HG03196 (cell line): ENCODE data around the gene CCDC92.
A peak's percentile ranks its signal among the peaks of the same experiment; 100 is the strongest.

Experiments used
- ATAC-seq: cut with Tn5 transposase; IDR thresholded peaks from one replicate; pipeline ENCODE4 v1.9.1; 2021; ENCODE audit not compliant: unreplicated experiment

Gene CCDC92

DNA sequence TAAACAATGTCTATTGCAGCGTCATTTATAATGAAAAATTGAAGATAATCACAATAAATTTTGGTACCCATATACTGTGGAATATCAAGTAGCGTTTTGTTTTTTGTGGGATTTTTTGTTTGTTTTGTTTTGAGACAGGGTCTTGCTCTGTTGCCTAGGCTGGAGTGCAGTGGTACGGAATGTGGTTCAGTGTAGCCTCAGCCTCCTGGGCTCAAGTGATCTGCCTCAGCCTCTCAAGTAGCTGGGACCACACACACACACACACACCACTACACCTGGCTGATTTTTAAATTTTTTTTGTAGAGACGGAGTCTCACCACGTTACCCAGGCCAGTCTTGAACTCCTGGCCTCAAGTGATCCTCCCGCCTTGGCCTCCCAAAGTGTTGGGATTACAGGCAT lies 6.9 kb upstream of the CCDC92 start:
- ATAC-seq: no peak

DNA sequence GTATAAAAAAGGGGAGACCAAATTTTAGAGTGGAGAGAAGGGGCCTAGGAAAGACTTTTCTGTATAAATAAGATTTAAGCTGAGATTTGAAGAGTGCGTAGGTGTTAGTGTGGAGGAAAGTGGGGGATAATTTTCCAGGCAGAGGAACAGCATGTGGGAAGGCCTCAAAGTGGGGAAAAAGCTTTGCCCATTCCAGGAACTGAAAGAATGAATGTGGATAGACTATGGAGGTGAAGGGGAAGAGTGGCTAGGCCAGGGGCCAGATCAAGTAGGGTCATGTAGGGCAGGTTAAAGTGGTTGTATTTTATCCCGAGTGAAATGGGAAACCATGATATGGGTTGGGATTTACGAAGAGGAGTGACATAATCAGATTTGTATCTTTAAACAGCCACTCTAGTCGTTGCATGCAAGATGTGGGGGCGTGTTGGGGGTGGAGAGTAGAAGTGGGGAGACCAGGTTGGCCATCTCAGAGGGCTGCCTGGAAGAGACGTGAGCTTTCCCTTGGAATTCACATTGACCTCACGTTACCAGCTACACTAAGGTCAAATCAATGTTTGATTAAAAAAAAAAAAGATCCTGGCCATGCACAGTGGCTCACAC lies 3.7 kb upstream of the CCDC92 start:
- ATAC-seq: no peak

DNA sequence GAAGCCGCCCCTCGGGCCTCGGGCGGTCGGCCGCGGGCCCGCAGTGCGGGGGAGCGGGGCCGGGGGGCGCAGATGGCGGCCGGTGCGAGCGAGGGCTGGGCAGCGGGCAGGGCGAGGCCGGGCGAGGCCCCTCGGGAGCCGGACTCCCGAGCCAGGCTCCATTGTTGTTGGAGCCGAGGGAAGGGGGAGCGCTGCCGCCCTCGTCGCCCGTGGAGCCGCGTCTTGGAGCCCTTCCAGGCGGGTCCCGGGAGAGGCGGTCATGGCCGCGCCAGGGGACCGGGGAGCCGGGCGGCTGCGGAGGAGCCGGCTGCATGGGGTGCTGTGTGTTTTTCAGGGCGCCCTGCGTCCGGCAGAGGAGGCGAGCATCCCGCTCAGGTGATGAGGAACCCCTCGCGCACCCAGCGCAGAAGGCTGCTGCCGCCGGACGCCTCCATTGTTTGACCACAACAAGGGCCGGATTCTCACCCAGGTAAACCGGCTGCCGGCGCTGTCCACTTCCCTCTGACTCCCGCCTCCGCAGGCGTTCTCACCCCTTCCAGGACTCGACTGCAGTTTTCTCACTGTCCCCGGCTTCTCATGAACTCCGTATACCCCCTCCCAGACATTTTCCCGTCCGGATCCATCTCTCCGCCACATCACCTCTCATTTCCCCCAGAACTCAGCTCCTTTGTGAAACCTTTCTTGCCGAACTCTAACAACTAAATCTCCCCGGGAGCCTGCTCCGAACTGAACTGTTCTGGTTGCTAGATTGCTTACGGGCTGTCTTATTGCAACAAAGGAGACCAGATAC lies 1.1 kb upstream of the CCDC92 start:
- ATAC-seq: peak; percentile 12

DNA sequence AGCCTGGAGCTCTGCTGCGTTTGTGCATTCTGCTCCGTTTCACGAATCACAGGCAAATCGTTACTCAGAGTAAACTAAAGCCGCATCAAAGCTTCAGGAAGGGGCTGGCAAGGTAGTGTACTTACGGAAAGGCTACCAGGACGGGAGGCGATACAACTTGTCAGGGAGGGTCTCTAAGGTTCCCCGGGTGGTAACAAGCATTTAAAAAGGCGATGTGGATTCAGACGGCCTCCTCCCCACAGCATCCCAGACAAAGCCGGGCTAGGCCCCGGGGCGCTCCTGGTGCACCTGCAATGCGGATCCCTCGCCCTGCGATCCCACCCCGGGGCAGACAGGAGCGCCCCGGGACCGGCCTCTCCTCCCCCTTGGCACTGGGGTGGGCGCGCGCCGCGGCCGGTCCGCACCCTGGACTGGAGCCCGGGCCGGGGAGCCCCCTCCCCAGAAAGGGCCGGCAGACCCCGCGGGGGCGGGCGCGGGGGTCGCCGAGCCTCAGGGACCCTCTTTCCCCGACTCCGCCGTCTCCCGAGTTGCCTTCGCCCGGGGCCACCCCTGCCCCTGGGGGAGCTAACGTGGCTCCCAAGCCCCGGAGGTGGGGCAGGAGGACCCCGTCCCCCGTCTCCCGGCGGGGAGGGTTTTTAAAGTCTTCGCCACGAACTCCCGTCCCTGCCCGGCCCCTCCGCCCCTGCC lies 718 bp downstream of the CCDC92 start:
- ATAC-seq: peak; percentile 15

- ATAC-seq: no peak
These were observed 1.2 kb downstream of the CCDC92 start for GRCh38 chr12:123971449-123971769.

GRCh38 chr12:123967121-123967586 lies 5.5 kb downstream of the CCDC92 start:
- ATAC-seq: no peak

DNA sequence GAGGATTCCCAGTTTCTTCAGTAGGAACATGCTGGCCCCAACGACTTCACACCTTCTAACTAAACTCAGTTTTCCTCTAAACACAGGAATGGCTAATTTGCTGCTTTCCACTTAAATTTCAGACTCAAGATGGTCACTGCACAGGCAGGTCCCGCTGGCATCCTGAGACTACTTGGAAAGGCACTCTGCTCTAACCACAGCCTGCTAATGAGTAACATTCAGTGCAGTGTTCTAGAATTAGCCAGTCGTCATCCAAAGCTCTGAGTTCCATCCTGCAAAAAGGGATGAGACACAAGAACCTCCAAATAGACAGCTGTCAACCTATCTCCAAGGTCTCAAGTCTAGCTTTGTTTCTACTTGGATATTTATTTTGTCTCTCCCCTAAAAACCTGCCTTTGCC lies 6.0 kb downstream of the CCDC92 start:
- ATAC-seq: no peak

- ATAC-seq: no peak
These were observed 7.2 kb downstream of the CCDC92 start for GRCh38 chr12:123965382-123965781.

GRCh38 chr12:123963821-123964220 lies 8.8 kb downstream of the CCDC92 start:
- ATAC-seq: no peak

DNA sequence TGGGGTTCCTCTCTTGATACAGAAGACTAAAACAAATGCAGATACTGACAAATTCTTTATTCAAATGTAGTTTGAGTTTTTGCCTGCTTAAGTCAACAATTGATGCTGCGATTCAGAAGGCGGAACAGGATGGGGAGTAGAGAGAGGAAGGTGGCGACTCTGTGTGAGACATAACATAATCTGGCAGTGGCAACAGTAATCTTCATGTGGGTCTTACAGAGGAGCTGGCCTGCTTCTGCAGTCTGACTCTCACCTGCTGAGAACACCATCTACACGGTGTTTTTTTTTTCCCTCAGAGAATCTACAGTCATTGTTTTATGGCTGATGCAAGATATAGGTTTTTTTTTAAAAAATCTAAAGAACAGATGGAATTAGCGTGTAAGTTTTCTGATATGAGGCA lies 10.1 kb downstream of the CCDC92 start:
- ATAC-seq: no peak

DNA sequence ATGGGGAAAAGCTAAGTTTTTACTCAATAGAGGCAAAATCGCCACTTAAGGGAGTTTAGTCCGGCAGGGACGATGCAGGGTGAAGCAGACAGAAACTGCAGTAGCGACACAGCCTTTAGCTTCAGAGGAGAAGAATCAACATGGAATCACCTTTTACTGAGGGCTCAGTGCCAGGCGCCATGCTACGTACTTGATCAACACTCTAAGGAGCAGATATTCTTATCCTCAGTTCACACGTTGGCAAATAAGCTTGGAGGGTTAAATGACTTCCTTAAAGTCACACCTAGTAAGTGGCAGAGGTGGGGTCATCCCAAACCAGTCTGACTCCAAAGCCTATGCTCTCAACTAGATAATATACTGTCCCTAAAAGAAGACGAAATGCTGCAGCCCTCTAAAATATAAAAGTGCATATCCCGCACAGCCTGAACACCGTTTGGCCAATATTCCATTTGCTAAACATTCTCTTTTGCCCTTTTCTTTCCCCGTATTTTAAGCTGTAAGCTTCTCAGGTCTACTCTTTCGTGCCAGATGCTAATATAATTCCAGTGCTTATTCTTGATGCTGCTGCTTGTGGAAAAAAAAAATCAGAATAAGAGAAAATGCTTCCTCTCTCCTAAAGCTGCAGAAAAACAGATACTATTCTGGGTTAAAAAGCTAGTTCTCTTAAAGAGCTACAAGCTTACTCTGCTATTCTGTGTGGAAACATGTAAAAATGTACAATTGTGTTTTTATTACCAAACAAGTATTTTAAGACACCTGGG lies 10.9 kb downstream of the CCDC92 start:
- ATAC-seq: no peak

- ATAC-seq: no peak
These were observed 11.8 kb downstream of the CCDC92 start for GRCh38 chr12:123960856-123961255.

- no peak for ATAC-seq
These were observed 12.4 kb downstream of the CCDC92 start for GRCh38 chr12:123960029-123960735.

DNA sequence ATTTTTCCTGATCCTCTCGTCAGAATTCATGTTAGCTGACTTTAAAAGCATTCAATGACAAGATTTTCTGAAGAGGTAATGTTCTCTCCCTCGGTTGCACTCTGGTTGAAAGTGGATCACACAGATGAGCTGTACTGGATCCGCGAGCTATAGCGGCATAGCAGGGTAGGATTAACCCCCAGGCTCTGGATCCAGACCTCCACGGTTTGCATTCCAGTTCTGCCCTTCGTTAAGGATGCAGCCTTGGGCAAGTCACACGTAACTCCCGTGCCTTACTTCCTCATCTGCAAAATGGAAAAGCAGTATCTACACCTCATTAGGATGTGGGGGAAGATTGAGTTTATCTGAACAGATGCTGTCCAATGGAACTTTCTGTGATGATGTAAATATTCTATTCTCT lies 13.8 kb downstream of the CCDC92 start:
- ATAC-seq: no peak

- ATAC-seq: no peak
These were observed 14.2 kb downstream of the CCDC92 start for GRCh38 chr12:123958462-123958861.

DNA sequence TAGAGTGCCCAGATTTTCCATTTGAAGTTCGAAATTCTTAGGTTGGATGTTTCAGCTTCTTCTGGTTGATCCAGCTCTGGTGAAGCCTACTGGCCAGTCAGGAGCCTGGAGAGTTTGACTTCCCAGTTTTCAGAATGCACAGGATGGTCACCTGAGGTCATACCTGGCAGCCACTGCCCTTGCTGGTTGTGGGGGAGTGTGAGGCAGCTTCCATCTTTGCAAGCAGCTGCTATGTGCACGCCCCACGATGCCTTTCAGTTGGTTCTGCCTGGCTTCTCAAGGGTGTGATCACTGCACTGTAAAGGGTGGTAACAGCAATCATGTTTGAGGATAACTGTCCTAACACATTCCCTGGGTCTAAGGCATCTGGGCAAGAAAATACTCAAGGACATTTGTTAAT lies 15.4 kb downstream of the CCDC92 start:
- no peak for ATAC-seq

- no peak for ATAC-seq
These were observed 16.4 kb downstream of the CCDC92 start for GRCh38 chr12:123956249-123956648.

- no peak for ATAC-seq
These were observed 17.8 kb downstream of the CCDC92 start for GRCh38 chr12:123954647-123955350.

GRCh38 chr12:123952037-123952436 lies 20.6 kb downstream of the CCDC92 start:
- ATAC-seq: no peak

- ATAC-seq: no peak
These were observed 21.2 kb downstream of the CCDC92 start for GRCh38 chr12:123951467-123951866.
